Ectodermal cell (in vitro differentiated cells): ENCODE measurements around the gene CMTM6.

Experiments used
- H3K27ac ChIP-seq: 2 replicates; pipeline ENCODE4 v1.7.0; 2013; ENCODE audit warnings: mild to moderate bottlenecking, low read depth, low read length; ENCODE audit not compliant: insufficient read depth, poor library complexity, severe bottlenecking
- H3K27me3 ChIP-seq: 2 replicates; pipeline ENCODE4 v1.7.0; 2013; ENCODE audit warnings: mild to moderate bottlenecking, low read length; ENCODE audit not compliant: insufficient read depth, control insufficient read depth, poor library complexity, severe bottlenecking
- H3K36me3 ChIP-seq: one replicate; pipeline ENCODE4 v1.7.0; 2013; ENCODE audit warnings: low read length; ENCODE audit not compliant: control insufficient read depth, insufficient read depth
- H3K4me1 ChIP-seq: one replicate; pipeline ENCODE4 v1.7.0; 2013; ENCODE audit warnings: low read length; ENCODE audit not compliant: control insufficient read depth, insufficient read depth
- H3K4me3 ChIP-seq: 2 replicates; pipeline ENCODE4 v1.7.0; 2013; ENCODE audit warnings: low read depth, low read length, control low read depth; ENCODE audit not compliant: insufficient read depth
- H3K9me3 ChIP-seq: 2 replicates; pipeline ENCODE4 v1.7.0; 2013; ENCODE audit warnings: mild to moderate bottlenecking, low read length, moderate library complexity; ENCODE audit not compliant: control insufficient read depth
- WGBS, 2 experiments: methylation state at CpG; one replicate each; pipeline ENCODE4 v1.1.7; 2013; ENCODE audit warnings: missing lambda C conversion rate in 2 of 2; 5-methylcytosine and 5-hydroxymethylcytosine counted together

CMTM6 gene

GRCh38 chr3:32500880-32501782, 1.5 kb downstream of the CMTM6 start:
- H3K4me3 ChIP-seq = peak overlapping the region; percentile 73
- H3K27ac ChIP-seq = no peak overlapping the region
- 82 to 83% methylated on average over 24 of the region's 25 CpGs for WGBS, 2 experiments

GRCh38 chr3:32500231-32500630, 2.4 kb downstream of the CMTM6 start:
- Histone ChIP-seq H3K9me3 (no peaks in the 10 kb centered on the region), H3K4me1 (no peaks in the 10 kb centered on the region), H3K36me3 (no peaks in the 10 kb centered on the region), H3K27me3 (no peaks in the 10 kb centered on the region), H3K4me3 (no peak overlapping the region), H3K27ac (no peak overlapping the region)
- 100% methylated on average over 1 of the region's 2 CpGs; no CpG with 5 or more reads in 1 of the 2 experiments for WGBS, 2 experiments

More at GRCh38 chr3:32500880-32501782, 1.5 kb downstream of the CMTM6 start:
- H3K9me3 ChIP-seq = no peaks in the 10 kb centered on the region
- no peaks in the 10 kb centered on the region for H3K36me3 ChIP-seq
- H3K4me1 ChIP-seq = no peaks in the 10 kb centered on the region
- no peaks in the 10 kb centered on the region for H3K27me3 ChIP-seq

- Histone ChIP-seq H3K9me3 (no peaks in the 10 kb centered on the region), H3K27me3 (no peaks in the 10 kb centered on the region), H3K4me3 (no peak overlapping the region), H3K36me3 (no peaks in the 10 kb centered on the region), H3K27ac (no peak overlapping the region), H3K4me1 (no peaks in the 10 kb centered on the region)
- WGBS, 2 experiments = 91 to 94% methylated on average over 1 of the region's 2 CpGs
Measured at GRCh38 chr3:32499585-32499984, 3.1 kb downstream of the CMTM6 start.

GRCh38 chr3:32498992-32499391, 3.7 kb downstream of the CMTM6 start:
- Histone ChIP-seq H3K9me3 (no peaks in the 10 kb centered on the region), H3K4me1 (no peaks in the 10 kb centered on the region), H3K27me3 (no peaks in the 10 kb centered on the region), H3K27ac (no peak overlapping the region), H3K36me3 (no peaks in the 10 kb centered on the region), H3K4me3 (no peak overlapping the region)
- WGBS, 2 experiments = 92 to 95% methylated on average over 3 of the region's 3 CpGs

- Histone ChIP-seq H3K27ac (no peak overlapping the region), H3K27me3 (no peaks in the 10 kb centered on the region), H3K4me3 (no peak overlapping the region), H3K4me1 (no peaks in the 10 kb centered on the region), H3K9me3 (no peaks in the 10 kb centered on the region), H3K36me3 (no peaks in the 10 kb centered on the region)
- 95 to 100% methylated on average over 2 of the region's 3 CpGs for whole genome bisulfite sequencing, 2 experiments
Measured at GRCh38 chr3:32498252-32498651, 4.4 kb downstream of the CMTM6 start.

GRCh38 chr3:32495609-32496008, 7.0 kb downstream of the CMTM6 start:
- Histone ChIP-seq H3K27me3 (no peaks in the 10 kb centered on the region), H3K36me3 (no peaks in the 10 kb centered on the region), H3K9me3 (no peaks in the 10 kb centered on the region), H3K4me1 (no peaks in the 10 kb centered on the region), H3K27ac (no peak overlapping the region), H3K4me3 (no peak overlapping the region)
- WGBS, 2 experiments = 94 to 95% methylated on average over 2 of the region's 2 CpGs

- Histone ChIP-seq H3K36me3 (no peaks in the 10 kb centered on the region), H3K4me3 (no peak overlapping the region), H3K27ac (no peak overlapping the region), H3K27me3 (no peaks in the 10 kb centered on the region), H3K4me1 (no peaks in the 10 kb centered on the region), H3K9me3 (no peaks in the 10 kb centered on the region)
Measured at GRCh38 chr3:32495085-32495484, 7.6 kb downstream of the CMTM6 start.

- no peaks in the 10 kb centered on the region for H3K4me1 ChIP-seq
- 88 to 96% methylated on average over 3 of the region's 3 CpGs for WGBS, 2 experiments
- H3K27me3 ChIP-seq = no peaks in the 10 kb centered on the region
- H3K27ac ChIP-seq = no peak overlapping the region
- H3K9me3 ChIP-seq = no peaks in the 10 kb centered on the region
- no peak overlapping the region for H3K4me3 ChIP-seq
- no peaks in the 10 kb centered on the region for H3K36me3 ChIP-seq
Measured at GRCh38 chr3:32493437-32494414, 8.9 kb downstream of the CMTM6 start.

GRCh38 chr3:32492684-32493436, 9.8 kb downstream of the CMTM6 start:
- no peaks in the 10 kb centered on the region for H3K4me1 ChIP-seq
- H3K9me3 ChIP-seq = no peaks in the 10 kb centered on the region
- H3K4me3 ChIP-seq = no peak overlapping the region
- 93 to 100% methylated on average over 2 to 3 of the region's 3 CpGs for WGBS, 2 experiments
- H3K27ac ChIP-seq = no peak overlapping the region
- no peaks in the 10 kb centered on the region for H3K36me3 ChIP-seq
- H3K27me3 ChIP-seq = no peaks in the 10 kb centered on the region
